ENCODE results near the gene SNX32. TPM values are rescaled to one million over a fixed set of nuclear protein-coding genes. Genes with fewer than 3 reads are reported as not detected.

SNX32 gene
- total and polyA plus RNA-seq, 9 of the 15 experiments (the other 6 are each of a cell fraction or from before 2014, with no cell fraction given): 0.03 TPM; not detected in 7

- TF ChIP-seq HSF4 (CRISPR knock-in tag; IDR thresholded peaks at IDR 0.05; ENCODE audit: borderline replicate concordance) (no peak), TRIM24 (IDR thresholded peaks at IDR 0.05) (no peak), ZNF175 (CRISPR knock-in tag; IDR thresholded peaks at IDR 0.05; ENCODE audit: low read depth) (no peak), BCOR (IDR thresholded peaks at IDR 0.05) (no peak), HDAC3 (IDR thresholded peaks at IDR 0.05; ENCODE audit: borderline replicate concordance, partially characterized antibody) (no peak), CCNT2 (IDR thresholded peaks at IDR 0.05; ENCODE audit: borderline replicate concordance, extremely low read depth, insufficient read length, low read depth, low read length) (no peak), ZNF695 (CRISPR knock-in tag; IDR thresholded peaks at IDR 0.05) (no peak), ZNF3 (CRISPR knock-in tag; IDR thresholded peaks at IDR 0.05) (no peak), ASH1L (IDR thresholded peaks at IDR 0.05; ENCODE audit: borderline replicate concordance, low read depth, partially characterized antibody) (peak; percentile 87), ZNF165 (CRISPR knock-in tag; IDR thresholded peaks at IDR 0.05; ENCODE audit: borderline replicate concordance) (no peak), RBM25 (IDR thresholded peaks at IDR 0.05; ENCODE audit: low read depth, low read length, severe bottlenecking) (peak; percentile 90), ZNF398 (CRISPR knock-in tag; IDR thresholded peaks at IDR 0.05) (no peak), POLR2B (IDR thresholded peaks at IDR 0.05; ENCODE audit: low read depth, partially characterized antibody) (no peak), EGR1 (conservative IDR thresholded peaks at IDR 0.05) (peak; percentile 42), SMAD4 (CRISPR knock-in tag; conservative IDR thresholded peaks at IDR 0.05) (no peak), MCM2 (IDR thresholded peaks at IDR 0.05; ENCODE audit: low read depth) (no peak), TEAD4 (IDR thresholded peaks at IDR 0.05; ENCODE audit: low read length) (no peak), TEAD4 (CRISPR knock-in tag; IDR thresholded peaks at IDR 0.05; ENCODE audit: borderline replicate concordance) (no peak), TAL1 (IDR thresholded peaks at IDR 0.05) (no peak), MAZ (CRISPR knock-in tag; conservative IDR thresholded peaks at IDR 0.05 in 1 of 2, IDR thresholded peaks at IDR 0.05 in 1 of 2) (peak in 1 of 2 experiments; percentile 93; a peak in 2 of 4 replicates), RNF2 (IDR thresholded peaks at IDR 0.05) (no peak), THRB (CRISPR knock-in tag; conservative IDR thresholded peaks at IDR 0.05) (no peak), XRCC3 (IDR thresholded peaks at IDR 0.05) (no peak)
- TF ChIP-seq, protein P1, sequence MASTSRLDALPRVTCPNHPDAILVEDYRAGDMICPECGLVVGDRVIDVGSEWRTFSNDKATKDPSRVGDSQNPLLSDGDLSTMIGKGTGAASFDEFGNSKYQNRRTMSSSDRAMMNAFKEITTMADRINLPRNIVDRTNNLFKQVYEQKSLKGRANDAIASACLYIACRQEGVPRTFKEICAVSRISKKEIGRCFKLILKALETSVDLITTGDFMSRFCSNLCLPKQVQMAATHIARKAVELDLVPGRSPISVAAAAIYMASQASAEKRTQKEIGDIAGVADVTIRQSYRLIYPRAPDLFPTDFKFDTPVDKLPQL (IDR thresholded peaks at IDR 0.05; ENCODE audit: extremely low read depth, insufficient read length): no peak
- TF ChIP-seq, protein P2, sequence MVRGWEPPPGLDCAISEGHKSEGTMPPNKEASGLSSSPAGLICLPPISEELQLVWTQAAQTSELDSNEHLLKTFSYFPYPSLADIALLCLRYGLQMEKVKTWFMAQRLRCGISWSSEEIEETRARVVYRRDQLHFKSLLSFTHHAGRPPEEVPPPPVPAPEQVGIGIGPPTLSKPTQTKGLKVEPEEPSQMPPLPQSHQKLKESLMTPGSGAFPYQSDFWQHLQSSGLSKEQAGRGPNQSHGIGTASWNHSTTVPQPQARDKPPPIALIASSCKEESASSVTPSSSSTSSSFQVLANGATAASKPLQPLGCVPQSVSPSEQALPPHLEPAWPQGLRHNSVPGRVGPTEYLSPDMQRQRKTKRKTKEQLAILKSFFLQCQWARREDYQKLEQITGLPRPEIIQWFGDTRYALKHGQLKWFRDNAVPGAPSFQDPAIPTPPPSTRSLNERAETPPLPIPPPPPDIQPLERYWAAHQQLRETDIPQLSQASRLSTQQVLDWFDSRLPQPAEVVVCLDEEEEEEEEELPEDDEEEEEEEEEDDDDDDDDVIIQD (CRISPR knock-in tag; IDR thresholded peaks at IDR 0.05): no peak
These were observed at the start of gene SNX32 (continued) for GRCh38 chr11:65833297-65834030.
